K562 (cell line): ENCODE results near the gene CSNK1G3. TPM values are rescaled to one million over a fixed set of nuclear protein-coding genes. Genes with fewer than 3 reads are reported as not detected.

Source experiments
- ATAC-seq: fragments of 200-7000 bp; cut with Tn5 transposase; 3 replicates; pipeline ENCODE4 v1.9.1; 2020; ENCODE audit warnings: moderate library complexity
- BruUV-seq: library from RNA; stranded (reverse); fragments of 400-500 nt; replicated peaks from 2 replicates; lab custom pipeline; 2021; lab: Mats Ljungman, UMichigan
- CTCF ChIA-PET: fragments of 300-600 bp; formaldehyde crosslinking; extraction: SDS; loops from one replicate; lab custom pipeline; 2021; ENCODE audit warnings: low intra/inter-chr PET ratio; lab: Yijun Ruan, JAX
- POLR2A ChIA-PET: fragments of 300-600, 350-650 bp; sonication (Branson Sonifier 250); formaldehyde crosslinking; extraction: SDS; loops from one replicate; lab custom pipeline; 2021; ENCODE audit warnings: antibody characterized with exemption, inconsistent platforms; lab: Yijun Ruan, JAX
- DNase-seq, 4 experiments: peaks; one replicate each; pipeline versions ENCODE4 v3.0.0 to v3.0.0-alpha.2; 2011 to 2018; ENCODE audit warnings: low spot score in 3 of 4, mixed read lengths in 3 of 4; ENCODE audit errors: extremely low read depth in 1 of 4
- FAIRE-seq: peaks from 2 replicates; lab custom pipeline; 2011; peaks lifted over from hg19 to GRCh38; lab: Jason Lieb, UNC
- H2AFZ ChIP-seq: 2 replicates; pipeline ENCODE4 v1.6.0; 2011; ENCODE audit warnings: low read depth, low read length, control low read depth, inconsistent platforms
- H3K27ac ChIP-seq: fragments of 200-600 bp; 3 replicates; pipeline ENCODE4 v1.8.0; 2011; ENCODE audit warnings: low read depth, mild to moderate bottlenecking, control low read depth, inconsistent platforms, low read length, moderate library complexity, mixed read lengths; ENCODE audit errors: extremely low read depth
- H3K27me3 ChIP-seq, 2 experiments: fragments of 300-600 bp in 1 of 2; 2 replicates in 1 of 2; 3 replicates in 1 of 2; pipeline versions ENCODE4 v1.6.0 to v1.8.0; 2011; ENCODE audit warnings: inconsistent platforms in 2 of 2, low read length in 2 of 2, mild to moderate bottlenecking in 1 of 2, mixed read lengths in 1 of 2, moderate library complexity in 1 of 2; ENCODE audit not compliant: control insufficient read depth in 2 of 2, insufficient read depth in 2 of 2
- H3K36me3 ChIP-seq: fragments of 300-600 bp; 3 replicates; pipeline ENCODE4 v1.8.0; 2011; ENCODE audit warnings: mild to moderate bottlenecking, low read length, inconsistent platforms; ENCODE audit not compliant: control insufficient read depth, insufficient read depth
- H3K4me1 ChIP-seq, 2 experiments: fragments of 200-600 bp in 1 of 2; replicated peaks in 1 of 2; 2 replicates in 1 of 2; 3 replicates in 1 of 2; pipeline versions ENCODE4 v1.5.1 to v1.8.0; 2011; ENCODE audit warnings: inconsistent platforms in 2 of 2, low read length in 2 of 2, mild to moderate bottlenecking in 1 of 2, mixed read lengths in 1 of 2, moderate library complexity in 1 of 2; ENCODE audit not compliant: control insufficient read depth in 2 of 2, insufficient read depth in 2 of 2
- H3K4me2 ChIP-seq: 2 replicates; pipeline ENCODE4 v1.6.1; 2011; ENCODE audit warnings: low read length, control low read depth, inconsistent platforms, mixed read lengths; ENCODE audit not compliant: insufficient read depth
- H3K4me3 ChIP-seq: fragments of 200-600 bp; sonication (generic), shearing (Covaris generic); 2 replicates; pipeline ENCODE4 v1.5.1; 2016; ENCODE audit warnings: control low read depth, inconsistent platforms
- H3K79me2 ChIP-seq: fragments of 200-600 bp; 3 replicates; pipeline ENCODE4 v1.8.0; 2011; ENCODE audit warnings: low read length, inconsistent platforms; ENCODE audit not compliant: control insufficient read depth, insufficient read depth
- H3K9ac ChIP-seq, 2 experiments: 2 replicates each; pipeline versions ENCODE4 v1.6.0 to v1.6.1; 2011; ENCODE audit warnings: low read depth in 2 of 2, low read length in 2 of 2, control low read depth in 1 of 2, inconsistent platforms in 1 of 2, mild to moderate bottlenecking in 1 of 2, mixed read lengths in 1 of 2; ENCODE audit not compliant: insufficient read depth in 1 of 2
- H3K9me1 ChIP-seq: one replicate; pipeline ENCODE4 v1.6.0; 2011; ENCODE audit warnings: inconsistent platforms, mild to moderate bottlenecking, low read length, moderate library complexity; ENCODE audit not compliant: control insufficient read depth, insufficient read depth
- H3K9me3 ChIP-seq: replicated peaks from 2 replicates; pipeline ENCODE4 v1.5.1; 2011; ENCODE audit warnings: low read depth, low read length, inconsistent platforms; ENCODE audit not compliant: control insufficient read depth, insufficient read depth
- H4K20me1 ChIP-seq: replicated peaks from 2 replicates; pipeline ENCODE4 v1.6.1; 2011; ENCODE audit warnings: low read length, inconsistent platforms, mixed read lengths; ENCODE audit not compliant: control insufficient read depth, insufficient read depth
- HOMEZ ChIP-seq: fragments of 250-450 bp; sonication (Bioruptor Pico); IDR thresholded peaks from 2 replicates; pipeline ENCODE4 v1.4.0; 2020; ENCODE audit warnings: mild to moderate bottlenecking, moderate library complexity
- STAG1 ChIP-seq: sonication (generic); formaldehyde crosslinking; IDR thresholded peaks from 2 replicates; pipeline ENCODE4 v1.5.0; 2020; ENCODE audit warnings: missing genetic modification reagents, borderline replicate concordance
- ZNF263 ChIP-seq: sonication (generic); formaldehyde crosslinking; IDR thresholded peaks from 2 replicates; pipeline ENCODE4 v1.8.0; 2022; ENCODE audit warnings: mild to moderate bottlenecking, missing genetic modification reagents, borderline replicate concordance
- WGBS: fragments of 100-300 bp; shearing (Covaris generic); methylation state at CpG from one replicate; pipeline ENCODE4 v1.1.6; 2016; ENCODE audit warnings: low coverage, mixed read lengths; ENCODE audit not compliant: insufficient coverage; ENCODE audit errors: missing lambda C conversion rate; 5-methylcytosine and 5-hydroxymethylcytosine counted together
- in situ Hi-C: fragments of 300-500 bp; cut with MboI; formaldehyde crosslinking; loops from 4 replicates; pipeline ENCODE4 v1.15.0; 2018; ENCODE audit warnings: inconsistent platforms, mixed read lengths
- intact Hi-C: fragments of 100-400 bp; cut with micrococcal nuclease; formaldehyde crosslinking; loops from 2 replicates; pipeline ENCODE4 v1.14.2; 2022
- polyA plus RNA-seq, 8 experiments: library from polyadenylated mRNA; depleted of rRNA in 4 of 8; stranded (reverse) in 5 of 8; unstranded in 3 of 8; fragments of >200 nt; fragmentation: Nextera tagmentation in 2 of 8; fragmentation: Illumina TruSeq in 1 of 8; extraction: Ambion mirVana in 2 of 8; extraction: Trizol in 1 of 8; gene quantifications; 2 replicates each; pipeline versions ENCODE4 v1.2.1 to v1.2.3, GENCODE V29; 2011 to 2014; ENCODE audit warnings: inconsistent platforms in 1 of 8, missing spikeins in 1 of 8
- total RNA-seq, 7 experiments: library from RNA; depleted of rRNA in 6 of 7; stranded (reverse); fragments of >200 nt in 6 of 7; fragmentation: Illumina TruSeq in 2 of 7; extraction: Trizol in 2 of 7; gene quantifications; 2 replicates each; pipeline versions ENCODE4 v1.2.1 to v1.2.3, GENCODE V29; 2011 to 2021; ENCODE audit warnings: low replicate concordance in 1 of 7

CSNK1G3 gene
- total and polyA plus RNA-seq, 9 of the 15 experiments (the other 6 are each of a cell fraction or from before 2014, with no cell fraction given), result 8.3 to 27.6 (median 16.5) TPM

- Histone ChIP-seq H2AFZ (no peak overlapping the region), H3K9me3 (no peaks in the 10 kb centered on the region), H3K9ac (no peak overlapping the region), H4K20me1 (no peaks in the 10 kb centered on the region), H3K27ac (no peak overlapping the region), H3K4me3 (no peak overlapping the region), H3K4me2 (no peak overlapping the region), H3K9me1 (no peaks in the 10 kb centered on the region), H3K4me1 (no peaks in the 10 kb centered on the region), H3K79me2 (no peaks in the 10 kb centered on the region), H3K36me3 (no peaks in the 10 kb centered on the region), H3K27me3 (no peaks in the 10 kb centered on the region)
- TF ChIP-seq ZNF263 (CRISPR knock-in tag) (no peak), HOMEZ (CRISPR knock-in tag) (no peak), STAG1 (CRISPR knock-in tag) (no peak)
- ATAC-seq (no peak), FAIRE-seq (no peak), DNase-seq (no peak)
- BruUV-seq, result no TSS peak
- in situ Hi-C loops, result no loop called here
- ChIA-PET CTCF (no interaction called here), POLR2A (interaction anchor here (0.9 kb wide), 1 partner anchor 160 kb away, joined by 3 read pairs; the partner anchor contains the start of gene CEP120)
- intact Hi-C loops, result no loop called here
- 71% methylated on average over 4 of the region's 4 CpGs for WGBS
Observed at GRCh38 chr5:123582550-123583285, 70.7 kb downstream of the CSNK1G3 start.
